BLaER1 treated with 17β-estradiol and CSF1 and Interleukin-3, amounts not matched to agents 10 nM and 100 nM (cell line): ENCODE measurements around the gene EQTN.
"Not testable (repeated sequence)": the region's sequence is repeated elsewhere in the genome, so short reads cannot be mapped to it uniquely, and the experiment has no call there.

ENCODE experiments used
- H3K27ac ChIP-seq, 11 experiments: shearing (Covaris generic); formaldehyde crosslinking; 2 replicates each; pipeline ENCODE4 v1.8.1; 2022
- H3K27me3 ChIP-seq, 11 experiments: shearing (Covaris generic); formaldehyde crosslinking; 2 replicates each; pipeline ENCODE4 v1.8.1; 2022
- H3K36me3 ChIP-seq, 11 experiments: shearing (Covaris generic); formaldehyde crosslinking; 2 replicates each; pipeline ENCODE4 v1.8.1; 2022
- H3K4me1 ChIP-seq, 10 experiments: shearing (Covaris generic); formaldehyde crosslinking; 2 replicates each; pipeline ENCODE4 v1.8.1; 2022
- H3K4me2 ChIP-seq, 11 experiments: shearing (Covaris generic); formaldehyde crosslinking; 2 replicates each; pipeline ENCODE4 v1.8.1; 2022
- H3K4me3 ChIP-seq, 10 experiments: shearing (Covaris generic); formaldehyde crosslinking; 2 replicates each; pipeline ENCODE4 v1.8.1; 2022
- H3K9ac ChIP-seq, 11 experiments: shearing (Covaris generic); formaldehyde crosslinking; 2 replicates each; pipeline ENCODE4 v1.8.1; 2022
- H3K9me3 ChIP-seq, 11 experiments: shearing (Covaris generic); formaldehyde crosslinking; replicated peaks in 1 of 11; 2 replicates each; pipeline ENCODE4 v1.8.1; 2022
- H4K20me1 ChIP-seq, 11 experiments: shearing (Covaris generic); formaldehyde crosslinking; 2 replicates each; pipeline ENCODE4 v1.8.1; 2022
- Cebpa-rat ChIP-seq, 11 experiments: shearing (Covaris generic); IDR thresholded peaks; 2 replicates each; pipeline ENCODE4 v1.8.1; 2022

Gene EQTN

DNA sequence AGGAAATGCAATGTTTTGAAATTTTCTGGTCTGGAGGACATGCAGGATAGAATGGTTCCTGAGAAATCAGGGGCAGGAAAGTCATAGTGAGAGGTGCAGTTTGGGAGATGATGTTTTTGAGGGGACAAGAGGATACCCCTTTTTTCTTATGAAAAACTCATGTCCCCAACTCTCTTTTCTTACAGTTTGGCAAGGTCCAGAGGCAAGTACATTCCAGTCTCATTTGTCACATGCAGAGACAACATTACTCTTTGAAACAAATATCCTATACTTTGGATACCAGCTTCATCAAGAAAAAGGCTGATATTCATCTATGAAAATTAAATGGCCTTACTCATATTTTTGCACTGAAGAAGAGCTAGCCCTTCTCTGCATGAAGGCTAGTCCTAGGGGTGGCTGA is 48.2 kb downstream of the EQTN start:
- Histone ChIP-seq H3K36me3 (no peaks in the 10 kb centered on the region), H3K9me3 (no peaks in the 10 kb centered on the region), H3K4me2 (no peak overlapping the region), H3K4me3 (no peak overlapping the region), H3K27me3 (no peaks in the 10 kb centered on the region), H3K4me1 (no peaks in the 10 kb centered on the region), H4K20me1 (no peaks in the 10 kb centered on the region), H3K9ac (no peak overlapping the region), H3K27ac (no peak overlapping the region)
- no peak for TF ChIP-seq Cebpa-rat (IDR thresholded peaks at IDR 0.05)

GRCh38 chr9:27247756-27248155 is 49.2 kb downstream of the EQTN start:
- Histone ChIP-seq H4K20me1 (no peaks in the 10 kb centered on the region), H3K9me3 (no peaks in the 10 kb centered on the region), H3K4me1 (no peaks in the 10 kb centered on the region), H3K27ac (no peak overlapping the region), H3K9ac (no peak overlapping the region), H3K4me3 (no peak overlapping the region), H3K27me3 (no peaks in the 10 kb centered on the region), H3K4me2 (no peak overlapping the region), H3K36me3 (no peaks in the 10 kb centered on the region)
- no peak for TF ChIP-seq Cebpa-rat (IDR thresholded peaks at IDR 0.05)

GRCh38 chr9:27239648-27240047 is 57.3 kb downstream of the EQTN start:
- not testable (repeated sequence) for H3K4me2 ChIP-seq, H3K36me3 ChIP-seq, H3K27ac ChIP-seq, H3K4me1 ChIP-seq, H3K9ac ChIP-seq, H3K27me3 ChIP-seq, H4K20me1 ChIP-seq, H3K4me3 ChIP-seq
- peaks cover 0 to 13% (median 0%) of the 10 kb centered on the region in 11 experiments; a peak in 2 of 22 replicates for H3K9me3 ChIP-seq
